ENCODE results near the gene MIPEP. TPM values are rescaled to one million over a fixed set of nuclear protein-coding genes. Genes with fewer than 3 reads are reported as not detected.
"Not testable (repeated sequence)": the region's sequence is repeated elsewhere in the genome, so short reads cannot be mapped to it uniquely, and the experiment has no call there.

The MIPEP gene
- total RNA-seq, 1 experiment from 2014 or later, result 10.2 TPM

- not testable (repeated sequence) for H3K9ac ChIP-seq (ENCODE audit: low read length); H3K27me3 ChIP-seq (ENCODE audit: low read length)
Measured at GRCh38 chr13:23880493-23881401, 8.5 kb downstream of the MIPEP start.

GRCh38 chr13:23877286-23877685 is 11.9 kb downstream of the MIPEP start:
- Histone ChIP-seq H3K4me3 (ENCODE audit: low read length) (no peak overlapping the region), H3K4me2 (ENCODE audit: low read depth, low read length, poor library complexity, severe bottlenecking) (no peak overlapping the region), H2AFZ (ENCODE audit: low read length) (no peak overlapping the region), H3K36me3 (ENCODE audit: insufficient read depth, low read length) (0 out of 2 replicates have a peak, but pooled peaks cover 4% of the 10 kb centered on the region), H3K9ac (ENCODE audit: low read length) (no peak overlapping the region), H3K4me1 (ENCODE audit: low read length) (no peaks in the 10 kb centered on the region), H3K9me3 (ENCODE audit: low read length) (no peaks in the 10 kb centered on the region), H3K9me2 (replicated peaks; ENCODE audit: insufficient read depth, low read length) (no peaks in the 10 kb centered on the region), H3K27ac (ENCODE audit: low read length) (no peak overlapping the region), H3K27me3 (ENCODE audit: low read length) (no peaks in the 10 kb centered on the region), H4K20me1 (ENCODE audit: insufficient read depth, low read depth, low read length) (no peaks in the 10 kb centered on the region), H3K79me2 (ENCODE audit: low read length) (no peaks in the 10 kb centered on the region)
- no peak for DNase-seq

More at GRCh38 chr13:23880493-23881401, 8.5 kb downstream of the MIPEP start:
- not testable (repeated sequence) for H3K4me1 ChIP-seq (ENCODE audit: low read length); H3K4me2 ChIP-seq (ENCODE audit: low read depth, low read length, poor library complexity, severe bottlenecking); H3K9me2 ChIP-seq (replicated peaks; ENCODE audit: insufficient read depth, low read length); H3K4me3 ChIP-seq (ENCODE audit: low read length); H2AFZ ChIP-seq (ENCODE audit: low read length); DNase-seq; H3K27ac ChIP-seq (ENCODE audit: low read length); H3K79me2 ChIP-seq (ENCODE audit: low read length); H3K9me3 ChIP-seq (ENCODE audit: low read length); H4K20me1 ChIP-seq (ENCODE audit: insufficient read depth, low read depth, low read length)
- H3K36me3 ChIP-seq (ENCODE audit: insufficient read depth, low read length), result peaks cover 11% of the 10 kb centered on the region; the same call in 1 of the 2 replicates

GRCh38 chr13:23876265-23876664 is 12.9 kb downstream of the MIPEP start:
- Histone ChIP-seq H3K9me3 (ENCODE audit: low read length) (no peaks in the 10 kb centered on the region), H3K4me3 (ENCODE audit: low read length) (no peak overlapping the region), H3K4me1 (ENCODE audit: low read length) (peaks cover 3% of the 10 kb centered on the region), H2AFZ (ENCODE audit: low read length) (no peak overlapping the region), H3K4me2 (ENCODE audit: low read depth, low read length, poor library complexity, severe bottlenecking) (no peak overlapping the region), H3K9ac (ENCODE audit: low read length) (no peak overlapping the region), H3K9me2 (replicated peaks; ENCODE audit: insufficient read depth, low read length) (no peaks in the 10 kb centered on the region), H3K27me3 (ENCODE audit: low read length) (no peaks in the 10 kb centered on the region), H3K79me2 (ENCODE audit: low read length) (no peaks in the 10 kb centered on the region), H3K27ac (ENCODE audit: low read length) (no peak overlapping the region), H4K20me1 (ENCODE audit: insufficient read depth, low read depth, low read length) (no peaks in the 10 kb centered on the region), H3K36me3 (ENCODE audit: insufficient read depth, low read length) (0 out of 2 replicates have a peak, but pooled peaks cover 4% of the 10 kb centered on the region)
- peak; percentile 59 for DNase-seq

- Histone ChIP-seq H3K9me2 (replicated peaks; ENCODE audit: insufficient read depth, low read length) (no peaks in the 10 kb centered on the region), H3K4me2 (ENCODE audit: low read depth, low read length, poor library complexity, severe bottlenecking) (no peak overlapping the region), H3K9ac (ENCODE audit: low read length) (no peak overlapping the region), H3K79me2 (ENCODE audit: low read length) (no peaks in the 10 kb centered on the region), H3K36me3 (ENCODE audit: insufficient read depth, low read length) (no peaks in the 10 kb centered on the region), H3K4me1 (ENCODE audit: low read length) (peaks cover 11% of the 10 kb centered on the region), H3K4me3 (ENCODE audit: low read length) (no peak overlapping the region), H3K9me3 (ENCODE audit: low read length) (no peaks in the 10 kb centered on the region), H2AFZ (ENCODE audit: low read length) (no peak overlapping the region), H3K27me3 (ENCODE audit: low read length) (no peaks in the 10 kb centered on the region), H4K20me1 (ENCODE audit: insufficient read depth, low read depth, low read length) (peaks cover 2% of the 10 kb centered on the region; the same call in 1 of the 2 replicates), H3K27ac (ENCODE audit: low read length) (no peak overlapping the region)
- DNase-seq, result peak; percentile 60
Measured at GRCh38 chr13:23871616-23872220, 17.5 kb downstream of the MIPEP start.

- no peak overlapping the region for H3K4me2 ChIP-seq (ENCODE audit: low read depth, low read length, poor library complexity, severe bottlenecking)
- no peak overlapping the region for H3K27ac ChIP-seq (ENCODE audit: low read length)
- no peak overlapping the region for H3K9ac ChIP-seq (ENCODE audit: low read length)
Measured at GRCh38 chr13:23870356-23871140, 18.7 kb downstream of the MIPEP start.

GRCh38 chr13:23868521-23868920 is 20.7 kb downstream of the MIPEP start:
- Histone ChIP-seq H3K4me2 (ENCODE audit: low read depth, low read length, poor library complexity, severe bottlenecking) (no peak overlapping the region), H3K4me3 (ENCODE audit: low read length) (no peak overlapping the region), H3K9me3 (ENCODE audit: low read length) (no peaks in the 10 kb centered on the region), H3K79me2 (ENCODE audit: low read length) (no peaks in the 10 kb centered on the region), H4K20me1 (ENCODE audit: insufficient read depth, low read depth, low read length) (peaks cover 9% of the 10 kb centered on the region; the same call in 1 of the 2 replicates), H3K27me3 (ENCODE audit: low read length) (no peaks in the 10 kb centered on the region), H3K9me2 (replicated peaks; ENCODE audit: insufficient read depth, low read length) (no peaks in the 10 kb centered on the region), H2AFZ (ENCODE audit: low read length) (no peak overlapping the region), H3K27ac (ENCODE audit: low read length) (no peak overlapping the region), H3K36me3 (ENCODE audit: insufficient read depth, low read length) (no peaks in the 10 kb centered on the region), H3K9ac (ENCODE audit: low read length) (no peak overlapping the region), H3K4me1 (ENCODE audit: low read length) (peaks cover 18% of the 10 kb centered on the region)
- DNase-seq, result no peak

More at GRCh38 chr13:23870356-23871140, 18.7 kb downstream of the MIPEP start:
- H4K20me1 ChIP-seq (ENCODE audit: insufficient read depth, low read depth, low read length), result peaks cover 5% of the 10 kb centered on the region; the same call in 1 of the 2 replicates
- H2AFZ ChIP-seq (ENCODE audit: low read length), result no peak overlapping the region
- H3K4me3 ChIP-seq (ENCODE audit: low read length), result no peak overlapping the region
- H3K9me3 ChIP-seq (ENCODE audit: low read length), result no peaks in the 10 kb centered on the region
- no peaks in the 10 kb centered on the region for H3K36me3 ChIP-seq (ENCODE audit: insufficient read depth, low read length)
- peaks cover 18% of the 10 kb centered on the region for H3K4me1 ChIP-seq (ENCODE audit: low read length)
- H3K27me3 ChIP-seq (ENCODE audit: low read length), result no peaks in the 10 kb centered on the region
- H3K9me2 ChIP-seq (replicated peaks; ENCODE audit: insufficient read depth, low read length), result no peaks in the 10 kb centered on the region
- H3K79me2 ChIP-seq (ENCODE audit: low read length), result no peaks in the 10 kb centered on the region
- peak; percentile 45 for DNase-seq

- no peaks in the 10 kb centered on the region for H3K9me3 ChIP-seq (ENCODE audit: low read length)
- no peaks in the 10 kb centered on the region for H3K9me2 ChIP-seq (replicated peaks; ENCODE audit: insufficient read depth, low read length)
- H2AFZ ChIP-seq (ENCODE audit: low read length), result no peak overlapping the region
- DNase-seq, result no peak
- H4K20me1 ChIP-seq (ENCODE audit: insufficient read depth, low read depth, low read length), result peaks cover 9% of the 10 kb centered on the region; the same call in 1 of the 2 replicates
- no peak overlapping the region for H3K4me3 ChIP-seq (ENCODE audit: low read length)
- no peak overlapping the region for H3K27ac ChIP-seq (ENCODE audit: low read length)
- H3K79me2 ChIP-seq (ENCODE audit: low read length), result no peaks in the 10 kb centered on the region
- no peaks in the 10 kb centered on the region for H3K27me3 ChIP-seq (ENCODE audit: low read length)
- no peak overlapping the region for H3K4me2 ChIP-seq (ENCODE audit: low read depth, low read length, poor library complexity, severe bottlenecking)
- no peaks in the 10 kb centered on the region for H3K36me3 ChIP-seq (ENCODE audit: insufficient read depth, low read length)
- no peak overlapping the region for H3K9ac ChIP-seq (ENCODE audit: low read length)
- H3K4me1 ChIP-seq (ENCODE audit: low read length), result peaks cover 18% of the 10 kb centered on the region
Measured at GRCh38 chr13:23867027-23867491, 22.1 kb downstream of the MIPEP start.
